HG03521 (cell line): ENCODE results near the gene CSK.
"Not testable (repeated sequence)": the region's sequence is repeated elsewhere in the genome, so short reads cannot be mapped to it uniquely, and the experiment has no call there.

Source experiments
- ATAC-seq: cut with Tn5 transposase; IDR thresholded peaks from one replicate; pipeline ENCODE4 v1.9.1; 2021; ENCODE audit warnings: mild to moderate bottlenecking, moderate library complexity; ENCODE audit not compliant: unreplicated experiment

Gene CSK

DNA sequence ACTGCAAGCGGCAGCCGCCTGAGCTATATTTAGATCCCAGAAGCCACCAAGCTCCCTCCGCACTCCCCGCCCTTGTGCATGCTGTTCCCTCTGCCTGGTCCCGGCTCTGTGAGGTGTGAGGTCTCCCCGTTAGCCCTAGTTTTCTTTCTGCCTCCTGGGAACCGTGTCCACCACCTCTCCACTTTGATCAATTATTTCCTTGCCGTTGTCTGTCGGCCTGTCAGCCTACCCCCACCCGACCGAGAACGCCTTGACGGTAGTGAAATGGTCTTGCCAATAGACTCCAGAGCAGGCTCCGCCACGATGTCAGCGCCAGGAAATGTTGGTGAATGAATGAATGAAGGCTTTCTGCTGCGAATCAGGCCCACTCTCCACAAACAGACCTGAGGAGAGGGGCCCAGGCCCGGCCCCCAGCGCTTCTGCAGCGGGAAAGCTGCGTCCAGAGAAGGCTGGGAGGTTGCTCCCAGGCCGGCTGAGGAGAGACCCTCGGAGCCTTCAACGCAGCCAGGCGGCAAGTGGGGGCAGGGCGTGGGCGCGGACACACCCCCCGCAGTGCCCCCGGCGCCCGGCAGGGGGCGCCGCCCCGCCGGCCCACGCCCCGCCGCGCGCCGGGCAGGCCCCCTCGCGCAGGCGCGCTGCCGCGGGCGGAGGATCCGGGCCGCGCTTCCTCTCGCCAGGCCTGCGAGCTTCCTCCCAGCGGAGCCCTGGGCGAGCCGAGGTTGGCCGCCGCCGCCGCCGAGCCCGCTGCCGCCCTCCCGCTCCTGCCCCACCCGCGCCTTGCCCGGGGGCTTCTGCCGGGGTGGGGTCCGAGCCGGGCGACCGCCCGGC is at the start of gene CSK:
Gene CSK (plus strand): TSS at position 650 of the 828 bp plus-strand sequence. CDS start 16,218 bp downstream, outside the sequence.
- ATAC-seq, result peak; percentile 54

DNA sequence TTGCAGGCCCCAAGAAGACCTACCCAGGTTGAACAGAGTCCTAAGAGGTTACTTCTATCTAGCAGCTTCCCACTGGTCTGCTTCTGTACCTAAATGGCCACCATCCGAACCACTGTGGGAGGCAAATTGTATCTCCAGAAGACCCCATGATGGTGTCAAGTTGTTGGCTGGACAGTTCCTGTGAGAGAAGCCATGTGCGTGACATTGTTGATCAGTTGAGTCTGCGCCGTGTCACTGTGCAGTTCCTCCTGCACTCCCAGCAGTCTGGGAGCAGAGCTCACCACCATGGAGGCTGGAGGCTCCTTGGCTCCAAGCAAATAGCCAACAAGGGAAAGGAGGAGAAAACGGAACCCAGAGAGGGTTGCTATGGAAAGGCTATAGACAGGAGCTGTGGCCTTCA is 49.0 kb upstream of the CSK start:
- no peak for ATAC-seq

DNA sequence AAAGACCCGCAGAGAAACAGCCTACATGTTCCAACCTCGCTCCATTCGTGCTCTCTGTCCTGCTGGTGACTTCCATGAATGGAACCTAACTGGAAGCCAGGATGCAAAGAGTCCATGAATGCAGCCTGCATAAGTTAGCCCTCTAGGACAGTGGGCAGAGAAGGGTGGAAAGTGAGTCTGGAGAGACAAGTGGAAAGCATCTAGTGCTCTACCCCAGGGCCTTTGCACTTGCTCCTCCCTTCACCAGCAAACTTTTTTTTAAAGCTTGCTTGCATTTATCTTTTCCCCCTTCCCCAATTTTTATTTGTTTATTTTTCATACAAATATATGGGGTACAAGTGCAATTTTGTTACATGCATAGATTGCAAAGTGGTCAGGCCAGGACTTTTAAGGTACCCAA is 48.6 kb upstream of the CSK start:
- no peak for ATAC-seq

DNA sequence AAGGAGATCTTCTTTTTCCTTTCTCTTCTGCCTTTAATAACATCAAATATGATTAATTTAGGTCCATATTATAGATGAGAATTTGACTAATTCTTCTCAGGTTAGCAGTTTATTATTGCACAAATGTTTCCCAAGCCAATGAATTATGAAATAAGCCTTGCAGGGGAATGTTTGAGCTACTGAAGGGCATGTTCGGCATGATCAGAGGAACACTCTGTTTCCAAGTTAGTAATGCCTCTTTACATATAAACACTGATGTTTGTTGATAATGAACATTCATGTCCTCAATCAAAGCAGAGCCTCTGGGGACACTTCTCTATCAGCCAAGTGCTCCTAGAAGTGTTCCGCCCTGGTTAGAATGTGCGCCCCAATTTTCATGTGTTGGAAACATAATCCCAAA is 46.6 kb upstream of the CSK start:
- no peak for ATAC-seq

DNA sequence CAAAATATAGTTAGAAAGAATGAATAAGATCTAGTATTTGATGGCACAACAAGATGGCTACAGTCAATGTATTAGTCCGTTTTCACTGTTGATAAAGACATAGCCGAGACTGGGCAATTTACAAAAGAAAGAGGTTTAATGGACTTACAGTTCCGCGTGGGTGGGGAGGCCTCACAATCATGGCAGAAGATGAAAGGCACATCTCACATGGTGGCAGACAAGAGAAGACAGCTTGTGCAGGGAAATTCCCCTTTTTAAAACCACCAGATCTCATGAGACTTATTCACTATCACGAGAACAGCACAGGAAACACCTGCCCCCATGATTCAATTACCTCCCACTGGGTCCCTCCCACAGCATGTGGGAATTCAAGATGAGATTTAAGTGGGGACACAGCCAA is 43.6 kb upstream of the CSK start:
- ATAC-seq, result not testable (repeated sequence)

DNA sequence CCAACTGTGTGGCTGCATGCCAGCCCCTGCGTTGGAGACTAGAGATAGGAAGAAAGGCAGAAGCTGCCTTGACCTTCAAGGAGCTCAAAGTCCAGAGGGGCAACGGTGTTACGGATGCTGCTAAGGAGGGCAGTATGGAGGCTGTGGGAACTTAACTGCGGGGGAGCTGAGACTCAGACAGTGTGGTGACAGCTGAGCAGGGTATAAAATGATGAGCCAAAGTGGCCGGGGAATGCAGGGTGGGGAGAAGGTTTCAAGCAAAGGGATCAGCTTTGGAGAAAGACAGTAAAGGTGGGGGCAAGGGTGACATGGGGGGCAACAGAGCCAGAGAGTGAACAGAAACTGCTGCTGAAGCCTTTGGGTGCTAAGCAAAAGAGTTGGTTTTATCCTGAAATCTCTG is 39.5 kb upstream of the CSK start:
- no peak for ATAC-seq

DNA sequence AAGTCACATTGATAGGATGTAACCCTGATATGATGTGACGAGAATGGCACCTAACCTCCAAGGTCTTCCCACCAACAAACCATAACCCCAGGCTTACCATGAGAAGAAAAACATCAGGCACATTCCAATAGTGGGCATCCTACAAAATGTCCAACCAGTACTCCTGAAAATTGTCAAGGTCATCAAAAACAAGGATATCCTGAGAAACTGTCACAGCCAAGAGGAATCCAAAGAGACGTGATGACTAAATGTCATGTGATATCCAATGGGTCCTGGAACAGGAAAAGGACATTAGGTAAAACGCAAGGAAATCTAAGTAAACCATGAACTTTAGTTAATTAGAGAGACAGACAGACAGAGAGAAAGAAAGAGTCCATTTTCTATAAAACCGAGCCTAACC is 35.5 kb upstream of the CSK start:
- ATAC-seq, result no peak

DNA sequence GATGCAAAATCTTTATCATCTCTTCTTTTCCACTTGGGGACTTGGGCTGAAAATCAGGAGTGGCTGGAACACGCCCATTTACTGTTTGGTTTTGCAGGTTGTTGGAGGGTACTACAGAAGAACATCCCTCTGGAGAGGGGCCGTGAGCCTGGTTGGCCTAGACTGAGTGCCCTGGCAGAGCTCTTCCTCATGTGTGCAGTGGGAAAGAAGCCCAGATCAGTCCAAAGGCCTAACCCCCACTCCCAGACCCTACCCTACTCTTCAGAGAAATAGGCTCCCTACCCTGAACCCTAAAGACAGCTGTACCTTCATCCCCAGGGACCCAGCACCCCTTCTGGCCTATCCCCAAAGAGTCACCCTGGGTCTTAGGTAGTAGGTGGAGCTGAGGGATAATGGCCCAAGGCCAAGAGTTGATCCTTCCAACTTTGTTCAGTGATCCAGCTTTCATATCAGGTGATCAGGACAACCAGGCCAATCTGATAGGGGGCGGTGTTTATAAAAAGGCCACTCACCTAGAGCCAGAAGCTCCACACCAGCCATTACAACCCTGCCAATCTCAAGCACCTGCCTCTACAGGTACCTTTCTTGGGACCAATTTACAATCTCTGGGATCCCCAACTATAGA is 33.4 kb upstream of the CSK start, which contains the start of gene CYP1A2:
Gene CYP1A2 (plus strand): TSS at position 524 of the 625 bp plus-strand sequence. CDS start 894 bp downstream, outside the sequence.
- no peak for ATAC-seq

DNA sequence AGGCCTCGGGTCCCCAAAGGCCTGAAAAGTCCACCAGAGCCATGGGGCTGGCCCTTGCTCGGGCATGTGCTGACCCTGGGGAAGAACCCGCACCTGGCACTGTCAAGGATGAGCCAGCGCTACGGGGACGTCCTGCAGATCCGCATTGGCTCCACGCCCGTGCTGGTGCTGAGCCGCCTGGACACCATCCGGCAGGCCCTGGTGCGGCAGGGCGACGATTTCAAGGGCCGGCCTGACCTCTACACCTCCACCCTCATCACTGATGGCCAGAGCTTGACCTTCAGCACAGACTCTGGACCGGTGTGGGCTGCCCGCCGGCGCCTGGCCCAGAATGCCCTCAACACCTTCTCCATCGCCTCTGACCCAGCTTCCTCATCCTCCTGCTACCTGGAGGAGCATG is 32.0 kb upstream of the CSK start:
- no peak for ATAC-seq

DNA sequence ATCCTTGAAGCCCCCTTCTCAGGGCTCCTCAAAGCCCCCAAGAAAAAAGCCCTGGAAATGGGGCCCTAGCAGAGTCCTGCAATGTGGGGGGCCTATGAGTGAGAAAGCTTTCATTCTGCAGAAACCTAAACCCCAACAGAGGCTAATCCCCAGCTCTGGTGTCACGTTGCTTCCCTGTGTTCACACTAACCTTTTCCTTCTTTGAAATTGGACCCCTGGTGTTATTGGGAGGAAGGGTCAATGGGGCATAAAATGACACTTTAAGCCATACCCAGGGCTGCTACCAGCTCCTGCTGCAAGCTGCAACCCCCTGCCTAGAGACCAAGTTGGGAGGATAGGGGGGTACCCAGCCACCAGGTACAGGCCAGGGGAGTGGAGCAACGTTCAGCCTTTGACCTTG is 31.1 kb upstream of the CSK start:
- no peak for ATAC-seq

DNA sequence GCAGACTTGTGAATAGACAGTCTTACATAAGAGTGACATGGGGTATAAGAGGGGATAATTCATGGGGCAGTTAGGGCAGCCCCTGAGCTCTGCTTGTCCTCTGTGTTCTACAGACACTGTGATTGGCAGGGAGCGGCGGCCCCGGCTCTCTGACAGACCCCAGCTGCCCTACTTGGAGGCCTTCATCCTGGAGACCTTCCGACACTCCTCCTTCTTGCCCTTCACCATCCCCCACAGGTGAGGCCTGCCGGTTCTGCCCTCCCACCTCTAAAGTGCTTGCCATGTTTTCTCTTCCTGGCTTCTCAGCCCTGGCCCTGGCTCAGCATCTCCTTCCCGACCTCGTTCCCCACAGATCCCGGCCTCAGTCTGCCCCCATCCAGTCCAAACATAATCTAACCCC is 29.9 kb upstream of the CSK start:
- ATAC-seq, result no peak

DNA sequence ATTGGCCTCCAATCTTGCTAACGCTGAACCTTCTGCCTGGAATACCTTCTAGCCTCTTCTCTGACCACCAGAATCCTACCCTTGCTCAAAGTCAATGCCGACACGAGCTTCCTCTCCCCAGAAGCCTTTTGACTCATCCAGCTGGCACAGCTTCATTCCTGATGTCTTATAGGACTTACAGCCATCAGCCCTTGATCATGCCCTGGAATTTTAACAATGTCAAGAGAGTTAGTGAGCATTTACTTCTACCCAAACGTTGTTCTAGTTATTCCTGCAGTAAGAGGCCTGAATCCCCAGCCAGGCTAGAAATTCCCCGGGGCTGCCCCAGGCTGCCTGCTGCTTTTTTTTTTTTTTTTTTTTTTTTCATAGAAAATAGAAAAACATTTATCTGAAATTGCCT is 29.3 kb upstream of the CSK start:
- ATAC-seq, result no peak

DNA sequence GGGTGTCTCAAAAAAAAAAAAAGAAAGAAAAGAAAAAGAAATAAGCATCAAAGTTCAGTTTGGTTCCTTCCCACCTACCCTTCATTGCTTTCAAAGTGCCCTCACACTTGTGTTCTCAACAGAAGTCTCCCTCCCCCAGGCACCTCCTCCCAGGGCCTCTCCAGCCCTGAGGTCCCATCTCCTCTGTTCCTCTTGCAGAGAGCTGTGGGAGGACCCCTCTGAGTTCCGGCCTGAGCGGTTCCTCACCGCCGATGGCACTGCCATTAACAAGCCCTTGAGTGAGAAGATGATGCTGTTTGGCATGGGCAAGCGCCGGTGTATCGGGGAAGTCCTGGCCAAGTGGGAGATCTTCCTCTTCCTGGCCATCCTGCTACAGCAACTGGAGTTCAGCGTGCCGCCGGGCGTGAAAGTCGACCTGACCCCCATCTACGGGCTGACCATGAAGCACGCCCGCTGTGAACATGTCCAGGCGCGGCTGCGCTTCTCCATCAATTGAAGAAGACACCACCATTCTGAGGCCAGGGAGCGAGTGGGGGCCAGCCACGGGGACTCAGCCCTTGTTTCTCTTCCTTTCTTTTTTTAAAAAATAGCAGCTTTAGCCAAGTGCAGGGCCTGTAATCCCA is 27.2 kb upstream of the CSK start:
- ATAC-seq, result no peak

DNA sequence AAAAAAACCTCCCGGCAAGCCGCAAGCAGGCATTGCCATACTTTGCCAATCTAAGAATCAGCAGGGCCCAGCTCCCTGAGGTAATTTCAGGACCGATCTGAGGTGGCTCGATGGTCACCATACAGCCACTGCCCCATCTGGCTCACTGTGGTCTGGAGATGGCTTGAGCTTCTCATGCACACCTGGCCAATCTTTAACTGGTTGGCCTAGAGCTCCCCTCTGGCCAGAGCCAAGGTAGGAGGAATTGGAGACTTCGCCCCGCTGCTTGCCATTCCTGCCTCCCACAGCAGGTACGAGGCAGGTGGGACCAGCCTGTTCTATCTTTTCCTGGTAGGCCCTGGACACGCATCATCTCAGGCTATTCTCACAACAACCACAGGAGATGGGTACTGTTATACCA is 23.1 kb upstream of the CSK start:
- no peak for ATAC-seq

DNA sequence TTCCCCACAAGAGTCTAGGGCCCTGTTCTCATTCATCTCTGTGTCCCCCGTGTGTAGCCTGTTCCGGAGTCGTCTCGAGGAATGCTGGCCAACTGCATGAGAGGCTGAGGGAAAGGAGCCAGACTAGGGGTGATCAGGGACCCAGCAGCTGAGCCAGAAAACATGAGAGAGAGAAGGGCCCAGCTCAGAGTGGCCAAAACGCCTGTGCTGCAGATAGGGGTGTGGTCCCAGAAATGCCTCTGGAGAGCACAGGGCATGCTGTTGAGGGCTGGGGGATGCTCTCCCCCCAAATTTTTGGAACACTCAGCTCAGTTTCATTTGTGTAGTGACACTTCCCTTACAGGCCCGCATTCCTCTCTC is 19.1 kb upstream of the CSK start:
- ATAC-seq, result no peak

DNA sequence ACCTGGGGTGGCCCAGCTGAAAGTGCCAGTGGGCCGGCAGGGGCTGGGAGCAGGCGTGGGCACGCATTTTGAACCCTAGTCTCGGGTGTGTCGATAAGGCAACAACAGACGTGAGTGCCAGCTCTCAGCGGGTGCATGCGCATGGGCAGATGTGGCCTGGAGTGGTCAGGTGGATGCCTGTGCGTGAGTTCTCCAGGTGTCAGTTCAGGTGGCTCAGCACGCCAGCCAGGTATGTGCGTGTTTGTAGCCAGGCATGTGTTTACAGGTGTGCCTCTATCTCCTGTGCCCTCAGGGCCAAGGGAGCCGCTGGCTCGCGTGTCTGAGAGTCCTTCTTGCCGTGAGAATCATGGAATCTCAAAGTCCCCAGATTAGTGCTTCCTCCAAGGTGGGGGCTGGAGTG is 18.5 kb upstream of the CSK start:
- no peak for ATAC-seq

DNA sequence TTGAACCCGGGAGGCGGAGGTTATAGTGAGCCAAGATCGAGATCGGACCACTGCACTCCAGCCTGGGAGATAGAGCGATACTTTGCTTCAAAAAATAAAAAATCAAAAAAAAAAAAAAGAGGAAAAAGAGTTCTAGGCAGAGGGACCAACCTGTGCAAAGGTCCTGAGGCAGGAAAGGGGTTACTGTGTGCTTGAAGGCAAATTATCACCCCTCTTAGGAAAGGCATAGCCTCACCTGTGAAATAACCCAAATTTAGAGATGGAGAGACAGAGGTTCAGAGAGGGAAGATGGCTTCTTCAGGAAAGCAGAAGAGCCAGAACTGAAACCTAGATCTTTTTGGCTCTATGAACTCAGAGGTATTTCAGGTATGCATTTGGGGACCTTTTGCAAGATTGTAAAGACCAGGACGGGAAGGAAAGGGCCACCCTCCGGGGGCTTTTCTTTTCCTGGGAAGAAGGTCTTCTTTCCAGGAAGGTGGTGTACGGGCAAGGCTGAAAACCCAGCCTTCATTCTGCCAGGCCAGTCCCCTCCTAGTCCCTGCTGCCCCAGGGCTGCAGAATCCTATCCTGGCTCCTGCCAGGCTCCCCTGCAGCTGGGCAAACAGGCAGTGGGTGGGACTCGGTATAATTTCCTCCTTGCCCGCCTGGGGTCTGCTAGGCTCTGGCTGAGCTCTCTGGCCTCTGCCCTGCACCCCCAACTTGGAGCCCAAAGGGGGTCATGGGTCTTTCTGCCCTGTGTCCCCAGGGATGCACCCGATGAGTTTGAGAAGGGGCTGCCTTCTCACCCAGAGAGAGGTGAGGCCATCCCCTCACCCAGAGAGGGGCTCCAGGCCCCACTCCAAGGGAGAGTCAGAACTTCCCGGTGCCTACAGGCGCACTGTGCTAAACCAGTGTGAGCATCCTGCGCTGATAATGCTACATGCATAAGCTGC is 14.4 kb upstream of the CSK start:
- ATAC-seq, result no peak

DNA sequence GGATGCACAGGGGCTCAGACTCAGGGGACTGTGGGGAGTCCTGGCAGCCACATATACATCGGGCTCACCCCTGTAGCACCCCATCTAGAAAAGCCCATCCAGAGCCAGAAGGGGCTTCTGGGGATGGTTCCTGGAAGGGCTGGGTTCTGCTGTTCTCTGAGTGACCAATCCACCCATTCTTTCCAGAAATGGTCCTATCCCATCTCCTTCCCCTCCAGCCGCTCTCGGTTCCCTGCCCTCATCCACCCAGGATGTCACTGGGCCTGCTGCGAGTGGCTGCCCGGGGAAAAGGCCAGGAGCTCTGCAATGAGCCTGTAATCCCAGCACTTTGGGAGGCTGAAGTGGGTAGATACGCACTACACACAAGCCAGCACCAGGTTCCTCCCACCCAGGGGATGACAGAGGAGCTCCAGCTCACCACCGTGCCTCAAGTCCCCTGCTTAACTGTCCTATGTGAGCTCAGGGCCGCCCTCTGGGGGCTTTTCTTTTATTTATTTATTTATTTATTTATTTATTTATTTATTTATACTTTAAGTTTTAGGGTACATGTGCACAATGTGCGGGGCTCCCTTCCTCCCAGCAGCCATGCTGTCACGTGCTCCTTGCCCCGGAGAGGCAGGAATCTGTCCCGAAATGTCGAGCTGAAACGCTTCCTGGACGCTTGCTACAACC is 13.6 kb upstream of the CSK start:
- no peak for ATAC-seq

DNA sequence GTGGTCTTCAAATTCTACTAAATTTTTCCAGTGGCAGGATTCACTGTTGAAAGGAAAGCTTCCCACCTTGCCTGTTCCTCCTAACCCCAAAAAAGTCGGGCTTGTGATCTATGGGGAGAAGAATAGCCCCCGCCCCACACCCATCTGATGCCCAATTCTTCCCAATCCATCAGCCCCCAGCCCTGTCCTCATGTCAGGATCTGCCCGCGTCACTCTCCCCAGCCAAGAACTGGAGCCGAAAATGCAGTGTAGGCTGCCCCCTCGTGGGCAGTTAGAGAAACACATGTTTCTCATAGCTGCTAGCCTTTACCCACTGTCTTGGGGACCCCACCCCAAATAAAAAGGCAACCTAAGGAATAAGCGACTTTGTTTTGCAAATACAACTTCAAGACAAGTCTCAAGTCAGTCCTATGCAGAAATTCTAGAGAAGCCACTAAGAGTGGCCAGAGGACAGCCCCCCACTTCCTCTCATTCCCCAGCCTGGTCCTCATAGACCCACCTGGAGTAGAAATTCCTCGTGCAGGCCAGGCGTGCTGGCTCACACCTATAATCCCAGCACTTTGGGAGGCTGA is 13.0 kb upstream of the CSK start:
- no peak for ATAC-seq

DNA sequence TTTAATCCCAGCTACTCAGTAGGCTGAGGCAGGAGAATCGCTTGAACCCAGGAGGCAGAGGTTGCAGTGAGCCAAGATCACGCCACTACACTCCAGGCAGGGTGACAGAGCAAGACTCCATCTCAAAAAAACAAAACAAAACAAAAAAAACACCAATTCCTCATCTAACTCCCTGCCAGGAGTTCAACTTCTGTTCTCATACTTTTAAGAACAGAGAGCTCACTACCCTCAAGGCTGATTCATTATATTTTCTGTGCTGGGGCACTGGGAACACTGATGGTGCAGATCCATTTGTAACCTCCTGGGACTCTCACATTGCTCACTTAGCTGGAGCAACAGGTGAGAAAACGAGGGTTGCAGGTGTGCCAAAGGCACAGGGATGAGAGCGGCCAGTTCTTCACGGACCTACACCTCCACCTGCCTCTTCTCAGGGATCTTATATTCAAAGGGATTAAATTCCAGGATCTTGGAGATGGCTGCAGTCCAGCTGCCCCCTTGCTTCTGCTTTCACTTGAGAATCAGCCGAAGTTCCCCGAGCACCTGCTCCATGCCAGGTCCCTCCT is 12.3 kb upstream of the CSK start:
- ATAC-seq, result no peak
